ENCODE results near the gene TPRX2.
A peak's percentile ranks its signal among the peaks of the same experiment; 100 is the strongest.
"Not testable (repeated sequence)": the region's sequence is repeated elsewhere in the genome, so short reads cannot be mapped to it uniquely, and the experiment has no call there.

The TPRX2 gene, protein sequence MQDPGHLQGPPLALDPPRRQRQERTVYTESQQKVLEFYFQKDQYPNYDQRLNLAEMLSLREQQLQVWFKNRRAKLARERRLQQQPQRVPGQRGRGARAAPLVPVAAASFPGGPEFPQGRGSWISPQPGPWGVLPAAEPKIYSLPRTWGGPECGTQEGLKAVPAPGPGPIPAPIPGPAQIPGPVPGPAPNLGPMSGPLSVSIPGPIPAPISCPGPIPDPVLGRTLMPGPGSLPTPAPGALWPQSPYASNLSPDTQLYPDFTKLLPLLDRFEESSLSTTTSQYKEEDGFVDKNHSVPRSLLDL

DNA sequence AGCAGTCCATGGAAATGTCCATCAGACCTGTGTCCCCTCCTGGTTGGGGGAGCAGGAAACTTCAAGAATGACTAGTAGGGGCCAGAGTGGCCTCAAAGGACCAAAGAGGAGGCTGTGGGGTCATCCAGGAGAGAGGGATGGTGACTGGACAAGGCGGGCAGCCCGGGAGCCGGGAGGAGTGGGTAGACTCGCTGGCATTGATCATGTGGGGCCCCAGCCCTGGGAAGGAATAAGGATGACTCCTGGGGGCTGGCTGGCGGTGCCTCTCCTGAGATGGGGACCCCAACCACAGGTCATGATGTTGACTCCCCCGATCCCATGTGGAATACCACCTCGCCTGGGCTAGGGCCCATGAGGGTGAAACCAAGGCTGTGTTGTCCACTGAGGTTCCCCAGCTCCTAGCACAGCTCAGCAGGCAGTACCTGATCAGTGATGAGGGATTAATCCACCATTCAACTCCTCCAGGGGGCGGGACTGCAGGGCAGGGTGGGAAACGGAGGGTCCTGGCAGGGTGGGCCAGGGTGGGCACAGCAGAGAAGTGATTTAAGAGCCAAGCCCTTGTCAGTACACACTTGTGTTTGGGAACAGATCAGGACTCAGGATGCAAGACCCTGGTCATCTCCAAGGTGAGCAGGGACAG lies at the start of gene TPRX2:
Gene TPRX2 (plus strand): TSS at position 590 of the 640 bp plus-strand sequence. CDS start 12 bp downstream, at position 602.
- DNase-seq (ENCODE audit: low spot score) = not testable (repeated sequence)

DNA sequence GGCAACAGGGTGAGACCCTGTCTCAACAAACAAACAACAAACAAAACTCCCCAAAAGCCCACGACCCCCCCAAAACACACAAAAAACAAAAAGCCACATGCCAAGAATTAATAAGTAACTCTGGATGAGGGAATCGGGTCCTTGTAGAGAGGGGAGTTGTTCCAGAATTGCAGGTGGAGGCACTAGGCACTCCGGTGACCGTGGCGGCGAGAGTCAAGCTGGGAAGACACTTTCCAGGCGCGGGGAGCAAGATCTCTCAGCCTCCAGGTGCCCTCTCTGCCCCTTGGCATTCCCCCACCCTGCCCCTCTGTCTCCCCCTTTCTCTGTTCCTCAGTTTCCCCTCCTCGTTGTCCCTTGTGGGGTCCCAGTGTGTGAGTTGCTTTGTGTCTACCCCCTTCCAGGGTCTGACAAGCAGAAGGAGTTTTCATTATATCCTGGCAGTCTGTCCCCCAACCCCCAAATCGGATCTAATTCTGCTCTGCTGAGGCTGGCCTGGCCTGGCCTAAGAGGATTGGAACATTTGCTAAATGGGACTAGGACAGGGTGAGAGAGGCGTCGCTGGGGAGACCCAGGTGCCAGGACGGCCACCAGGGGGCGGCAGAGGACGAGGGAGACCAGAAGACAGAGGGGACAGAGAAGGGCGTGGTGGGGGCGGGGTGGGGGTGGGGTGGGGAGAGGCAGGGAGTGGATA lies 45.6 kb upstream of the TPRX2 start:
- DNase-seq (ENCODE audit: low spot score) = peak; percentile 70

DNA sequence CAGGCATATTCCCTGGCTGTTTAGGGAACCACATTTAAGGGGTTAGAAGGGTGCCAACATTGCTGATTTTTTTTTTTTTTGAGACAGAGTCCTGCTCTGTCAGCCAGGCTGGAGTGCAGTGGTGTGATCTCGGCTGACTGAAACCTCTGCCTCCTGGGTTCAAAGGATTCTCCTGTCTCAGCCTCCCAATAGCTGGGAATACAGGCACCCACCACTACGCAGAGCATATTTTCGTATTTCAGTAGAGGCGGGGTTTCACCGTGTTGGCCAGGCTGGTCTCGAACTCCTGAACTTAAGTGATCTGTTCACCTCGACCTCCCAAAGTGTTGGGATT lies 45.1 kb upstream of the TPRX2 start:
- no peak for DNase-seq (ENCODE audit: low spot score)

DNA sequence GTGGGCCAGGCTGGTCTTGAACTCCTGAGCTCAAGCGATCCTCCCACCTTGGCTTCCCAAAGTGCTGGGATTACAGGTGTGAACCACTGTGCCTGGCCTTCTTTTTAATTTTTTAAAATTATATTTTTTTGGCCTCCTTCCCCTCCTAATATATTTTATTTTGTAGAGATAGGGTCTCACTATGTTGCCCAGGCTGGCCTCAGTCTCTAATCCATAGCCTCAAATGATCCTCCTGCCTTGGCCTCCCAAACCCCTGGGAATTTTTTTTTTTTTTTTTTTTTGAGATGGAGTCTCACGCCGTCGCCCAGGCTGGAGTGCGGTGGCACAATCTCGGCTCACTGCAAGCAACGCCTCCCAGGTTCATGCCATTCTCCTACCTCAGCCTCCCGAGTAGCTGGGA lies 42.8 kb upstream of the TPRX2 start:
- not testable (repeated sequence) for DNase-seq (ENCODE audit: low spot score)

DNA sequence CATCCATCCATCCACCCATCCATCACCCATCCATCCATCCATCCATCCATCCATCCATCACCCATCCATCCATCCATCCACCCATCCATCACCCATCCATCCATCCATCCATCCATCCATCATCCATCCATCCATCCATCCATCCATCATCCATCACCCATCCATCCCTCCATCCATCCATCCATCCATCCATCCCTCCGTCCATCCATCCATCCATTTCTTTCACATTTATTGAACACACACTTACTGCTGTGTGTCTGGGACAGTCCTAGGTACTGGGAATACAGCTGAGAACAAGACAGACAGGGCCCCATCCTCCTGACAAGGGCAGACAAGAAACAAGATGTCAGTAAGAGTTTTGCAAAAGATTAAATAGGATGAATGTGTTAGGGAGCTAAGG lies 40.8 kb upstream of the TPRX2 start:
- DNase-seq (ENCODE audit: low spot score) = not testable (repeated sequence)

DNA sequence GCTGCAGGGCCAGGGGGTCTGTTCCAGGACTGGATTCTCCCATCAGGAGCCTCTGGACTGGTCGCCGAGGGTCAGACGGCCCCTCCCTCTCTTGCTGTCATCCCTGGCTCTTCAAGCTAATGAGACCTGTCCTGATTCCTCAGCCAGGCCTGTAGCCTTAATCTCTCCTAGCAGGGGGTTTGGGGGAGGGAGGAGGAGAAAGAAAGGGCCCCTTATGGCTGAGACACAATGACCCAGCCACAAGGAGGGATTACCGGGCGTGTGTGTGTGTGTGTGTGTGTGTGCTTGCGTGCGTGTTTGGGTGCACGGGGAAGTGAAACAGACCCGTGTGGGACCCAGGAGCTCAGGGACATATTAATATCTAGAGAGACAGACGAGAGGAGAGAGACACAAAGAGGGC lies 39.2 kb upstream of the TPRX2 start:
- DNase-seq (ENCODE audit: low spot score) = no peak

DNA sequence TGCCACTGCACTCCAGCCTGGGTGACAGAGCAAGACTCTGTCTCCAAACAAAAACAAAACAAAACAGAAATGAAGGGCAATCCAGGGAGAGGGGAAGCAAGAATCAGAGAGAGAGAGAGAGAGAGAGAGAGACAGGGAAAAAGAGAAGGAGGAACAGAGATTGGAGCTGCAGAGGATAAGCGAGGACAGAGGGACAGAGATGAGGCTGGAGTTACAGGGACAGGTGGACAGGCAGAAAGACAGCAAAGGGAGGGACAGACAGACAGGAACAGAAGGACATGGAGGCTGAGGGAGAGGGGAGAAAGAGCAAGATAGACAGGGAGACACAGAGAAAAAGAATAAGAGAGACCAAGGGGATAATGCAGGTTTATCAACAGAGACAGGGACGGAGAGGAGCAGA lies 38.6 kb upstream of the TPRX2 start:
- no peak for DNase-seq (ENCODE audit: low spot score)

DNA sequence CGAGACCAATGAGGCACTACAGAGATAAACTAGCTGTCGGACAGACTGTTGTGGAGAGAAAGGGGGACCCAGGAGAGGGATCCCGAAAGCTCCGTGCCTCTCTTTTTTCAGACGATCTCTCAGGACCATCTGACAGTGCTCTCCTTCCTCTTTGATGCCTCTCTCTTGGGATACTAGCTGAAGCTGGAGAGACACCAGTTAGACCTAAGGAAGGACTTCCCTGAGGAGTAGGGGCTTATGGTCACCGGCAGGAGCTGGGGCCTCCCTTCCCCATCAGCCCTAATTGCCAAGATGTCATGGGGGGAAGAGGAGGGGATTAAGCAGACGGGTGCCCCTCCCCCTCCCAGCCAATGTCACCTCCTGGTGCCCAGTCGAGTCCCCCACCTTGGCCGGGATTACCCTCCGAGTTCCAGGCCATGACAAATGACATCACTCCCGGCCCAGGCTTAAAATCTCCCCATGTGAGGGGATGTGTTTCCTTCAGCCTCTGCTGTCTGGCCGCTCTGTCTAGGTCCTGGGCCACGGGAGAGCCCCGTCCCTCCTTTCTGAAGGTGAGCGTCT lies 37.5 kb upstream of the TPRX2 start, which contains the start of gene CRX:
Gene CRX (plus strand): TSS at position 478 of the 561 bp plus-strand sequence. CDS start 12,507 bp downstream, outside the sequence.
- DNase-seq (ENCODE audit: low spot score) = no peak

DNA sequence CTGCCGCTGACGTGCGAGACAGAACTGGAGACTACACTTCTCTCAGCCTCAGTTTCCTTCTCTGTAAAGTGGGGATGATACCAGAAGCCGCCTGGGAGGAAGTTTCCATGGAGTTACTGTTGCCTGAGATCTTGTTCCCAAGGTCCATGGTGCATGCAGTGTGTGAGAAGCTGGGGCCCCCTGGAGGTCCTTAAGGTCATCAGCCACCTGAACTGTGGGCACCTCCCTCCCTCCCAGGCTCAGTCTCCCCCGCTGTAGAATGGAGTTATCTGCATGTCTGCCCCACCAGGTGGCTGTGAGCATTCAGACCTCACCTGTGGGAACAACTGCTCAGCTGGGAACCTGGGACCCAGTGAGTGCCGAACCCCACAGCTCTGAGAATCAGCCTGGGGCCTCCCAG lies 34.6 kb upstream of the TPRX2 start:
- DNase-seq (ENCODE audit: low spot score) = no peak

DNA sequence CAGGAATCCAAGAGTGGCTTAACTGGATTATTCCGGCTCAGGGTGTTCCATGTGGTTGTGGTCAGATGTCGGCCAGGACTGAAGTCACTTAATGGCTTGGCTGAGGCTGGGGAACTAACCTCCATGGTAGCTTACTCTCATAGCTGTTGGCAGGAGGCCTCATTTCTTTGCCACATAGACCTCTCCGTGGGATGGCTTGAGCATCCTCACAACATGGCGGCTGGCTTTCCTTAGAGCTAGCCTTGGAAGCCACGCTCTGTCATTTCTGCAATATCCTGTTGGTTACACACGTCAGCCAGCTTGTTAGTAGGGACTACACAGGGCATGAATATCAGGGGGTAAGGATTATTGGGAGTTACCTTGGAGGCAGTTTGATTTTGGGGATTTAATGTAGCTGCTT lies 32.2 kb upstream of the TPRX2 start:
- DNase-seq (ENCODE audit: low spot score) = no peak

DNA sequence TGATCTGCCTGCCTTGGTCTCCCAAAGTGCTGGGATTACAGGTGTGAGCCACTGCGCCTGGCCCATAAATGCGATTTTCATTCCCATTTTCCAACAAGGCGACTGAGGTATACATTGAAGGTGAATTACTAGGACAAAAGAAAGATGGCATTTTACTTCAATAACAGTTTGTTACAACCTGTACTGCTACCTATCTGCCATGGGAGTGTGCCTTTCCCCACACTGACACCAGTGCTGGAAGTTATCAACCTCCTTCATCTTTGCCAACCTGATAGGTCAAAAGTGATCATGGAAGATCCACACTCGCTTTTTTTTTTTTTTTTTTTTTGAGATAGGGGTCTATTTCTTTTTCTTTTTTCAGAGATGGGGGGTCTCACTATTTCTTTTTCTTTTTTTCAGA lies 26.3 kb upstream of the TPRX2 start:
- DNase-seq (ENCODE audit: low spot score) = no peak

DNA sequence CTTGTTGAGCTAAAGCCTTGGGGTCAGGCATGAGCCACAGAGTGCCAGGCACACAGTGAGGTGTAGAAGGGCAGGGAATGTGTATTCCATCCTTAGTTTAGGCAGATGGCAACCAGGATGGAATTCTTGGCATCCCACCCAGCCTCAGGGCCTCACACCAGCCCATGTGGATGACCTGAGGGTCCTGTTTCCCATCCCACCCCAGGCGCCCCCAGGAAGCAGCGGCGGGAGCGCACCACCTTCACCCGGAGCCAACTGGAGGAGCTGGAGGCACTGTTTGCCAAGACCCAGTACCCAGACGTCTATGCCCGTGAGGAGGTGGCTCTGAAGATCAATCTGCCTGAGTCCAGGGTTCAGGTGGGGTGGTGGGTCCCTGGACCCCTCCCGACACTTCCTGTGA lies 23.0 kb upstream of the TPRX2 start:
- no peak for DNase-seq (ENCODE audit: low spot score)

DNA sequence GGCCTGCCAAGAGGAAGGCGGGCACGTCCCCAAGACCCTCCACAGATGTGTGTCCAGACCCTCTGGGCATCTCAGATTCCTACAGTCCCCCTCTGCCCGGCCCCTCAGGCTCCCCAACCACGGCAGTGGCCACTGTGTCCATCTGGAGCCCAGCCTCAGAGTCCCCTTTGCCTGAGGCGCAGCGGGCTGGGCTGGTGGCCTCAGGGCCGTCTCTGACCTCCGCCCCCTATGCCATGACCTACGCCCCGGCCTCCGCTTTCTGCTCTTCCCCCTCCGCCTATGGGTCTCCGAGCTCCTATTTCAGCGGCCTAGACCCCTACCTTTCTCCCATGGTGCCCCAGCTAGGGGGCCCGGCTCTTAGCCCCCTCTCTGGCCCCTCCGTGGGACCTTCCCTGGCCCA lies 19.6 kb upstream of the TPRX2 start:
- DNase-seq (ENCODE audit: low spot score) = no peak

DNA sequence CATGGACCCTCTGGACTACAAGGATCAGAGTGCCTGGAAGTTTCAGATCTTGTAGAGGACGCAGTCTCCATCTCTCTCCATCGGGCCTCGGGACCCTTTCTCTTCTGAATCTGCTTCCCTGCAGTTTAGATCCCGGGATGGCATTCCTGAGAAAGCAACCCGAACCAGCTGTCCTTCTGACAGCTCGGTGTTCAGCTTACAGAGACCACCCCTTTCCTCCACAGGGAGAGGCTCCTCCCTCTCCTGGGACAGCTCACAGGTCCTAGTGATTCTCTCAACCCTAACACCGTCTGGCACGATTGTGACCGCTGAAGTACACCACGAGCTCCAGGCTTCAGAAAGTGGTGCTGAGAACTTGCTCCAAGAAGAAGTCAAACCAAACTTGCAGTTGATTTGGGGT lies 19.1 kb upstream of the TPRX2 start:
- no peak for DNase-seq (ENCODE audit: low spot score)

DNA sequence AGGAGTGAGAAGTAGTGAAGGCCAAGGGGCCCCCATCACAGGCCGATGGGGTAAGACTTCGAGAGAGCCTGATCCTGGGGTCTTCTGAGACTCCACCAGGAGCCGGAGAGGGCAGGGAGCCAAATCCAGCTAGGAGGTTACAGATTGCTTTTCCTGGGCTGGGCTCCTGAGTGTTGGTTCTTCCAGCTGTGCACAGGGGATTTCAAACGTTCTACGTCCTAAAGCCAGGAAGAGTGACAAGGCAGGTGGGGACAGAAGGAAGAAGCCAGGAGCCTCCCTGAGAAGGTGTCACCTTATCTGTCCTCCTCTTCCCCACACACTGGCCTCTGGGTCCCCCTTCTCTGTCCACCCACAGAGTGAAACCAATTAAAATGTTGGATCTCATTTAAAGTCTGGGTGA lies 16.1 kb upstream of the TPRX2 start:
- no peak for DNase-seq (ENCODE audit: low spot score)

DNA sequence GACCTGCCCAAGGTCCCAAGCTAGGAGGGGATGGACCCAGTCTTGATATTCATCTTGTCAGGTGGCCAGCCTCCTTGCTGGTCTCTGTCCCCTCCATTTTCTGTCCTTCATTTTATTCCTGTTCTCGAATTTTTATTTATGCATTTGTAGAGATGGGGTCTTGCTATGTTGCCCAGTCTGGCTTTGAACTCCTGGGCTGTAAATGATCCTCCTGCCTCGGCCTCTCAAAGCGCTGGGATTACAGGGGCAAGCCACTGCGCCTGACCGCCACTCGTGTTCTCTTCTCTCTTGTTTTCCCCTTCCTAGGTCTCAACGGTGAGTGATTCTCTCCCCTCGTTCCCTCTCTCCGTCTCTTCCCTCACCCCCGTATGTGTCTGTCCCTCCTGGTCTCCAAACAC lies 10.6 kb upstream of the TPRX2 start:
- no peak for DNase-seq (ENCODE audit: low spot score)

DNA sequence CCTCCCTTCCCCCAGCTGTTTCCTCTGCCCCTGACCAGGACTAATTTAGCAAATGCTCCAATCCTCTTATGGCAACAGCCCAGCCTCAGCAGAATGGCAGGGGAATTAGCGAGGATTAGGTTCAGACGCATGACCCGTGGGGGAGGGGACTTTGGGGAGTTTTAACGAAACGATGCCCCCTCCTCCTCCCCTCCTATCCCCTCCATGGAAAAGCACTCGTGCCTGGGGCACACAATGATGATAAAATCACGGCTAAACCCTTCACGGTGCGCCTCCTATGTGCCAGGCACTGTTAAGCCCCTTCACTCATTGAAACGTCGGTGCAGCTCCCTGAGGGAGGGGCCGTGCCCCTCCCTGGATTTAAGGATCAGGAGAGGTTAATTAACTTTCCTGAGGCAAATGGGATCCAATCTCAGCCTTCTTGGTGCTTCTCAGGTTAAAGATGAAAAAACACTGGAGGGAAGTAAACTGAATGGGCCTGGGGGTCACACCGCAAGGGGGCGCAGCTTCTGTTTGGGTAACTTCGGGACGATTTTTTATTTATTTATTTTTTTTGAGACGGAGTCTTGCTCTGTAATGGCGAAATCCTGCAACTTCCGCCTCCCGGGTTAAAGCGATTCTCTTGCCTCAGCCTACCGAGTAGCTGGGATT lies 10.1 kb upstream of the TPRX2 start:
- DNase-seq (ENCODE audit: low spot score) = peak; percentile 50

DNA sequence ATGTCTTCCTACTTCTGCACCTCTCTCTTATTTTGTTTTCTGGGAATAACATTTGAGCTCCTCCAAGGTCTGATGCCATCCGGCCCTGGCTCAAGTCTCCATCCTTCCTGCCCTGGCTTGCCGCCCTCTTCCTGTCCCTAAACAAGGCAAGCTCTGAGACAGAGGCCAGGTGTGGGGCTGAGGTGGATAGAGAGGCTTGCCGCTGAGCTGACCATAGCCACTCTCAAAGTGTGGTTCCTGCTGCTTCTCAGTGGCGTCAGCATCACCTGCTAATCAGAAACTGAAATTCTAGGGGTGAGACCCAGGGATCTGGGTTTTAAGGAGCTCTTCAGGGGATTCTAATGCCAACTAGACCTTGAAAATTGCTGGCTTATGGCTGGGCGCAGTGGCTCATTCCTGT lies 6.0 kb upstream of the TPRX2 start:
- DNase-seq (ENCODE audit: low spot score) = no peak

DNA sequence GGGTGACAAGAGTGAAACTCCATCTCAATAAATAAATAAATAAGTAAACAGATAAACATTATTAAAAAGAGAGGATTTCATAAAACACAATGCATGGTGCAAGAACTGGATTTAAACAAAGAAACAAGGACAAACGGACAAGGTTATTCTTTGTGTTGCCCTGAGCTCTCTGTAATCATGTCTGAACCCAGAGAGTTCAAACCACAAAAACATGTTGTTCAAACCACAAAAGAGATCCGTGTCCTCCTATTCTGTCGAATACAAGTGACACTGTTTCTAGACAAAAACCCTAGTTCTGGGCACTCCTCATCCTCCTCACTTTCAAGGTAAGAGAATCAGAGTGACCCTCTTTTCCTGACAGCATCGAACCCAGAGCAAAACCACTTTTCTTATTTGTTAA lies 4.6 kb upstream of the TPRX2 start:
- no peak for DNase-seq (ENCODE audit: low spot score)

DNA sequence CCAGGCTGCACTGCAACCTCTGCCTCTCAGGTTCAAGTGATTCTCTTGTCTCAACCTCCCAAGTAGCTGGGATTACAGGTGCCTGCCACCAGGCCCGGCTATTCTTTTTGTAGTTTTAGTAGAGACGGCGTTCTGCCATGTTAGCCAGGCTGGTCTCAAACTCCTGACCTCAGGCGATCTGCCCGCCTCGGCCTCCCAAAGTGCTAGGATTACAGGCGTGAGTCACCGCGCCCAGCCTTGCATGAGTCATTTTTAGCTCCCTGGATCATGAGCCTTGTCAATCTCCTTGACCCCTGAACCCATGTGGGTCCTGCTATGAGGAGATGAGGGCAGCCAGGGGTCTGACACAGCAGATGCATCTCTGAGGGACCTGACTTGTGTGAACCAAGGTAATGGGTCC lies 804 bp upstream of the TPRX2 start:
- DNase-seq (ENCODE audit: low spot score) = not testable (repeated sequence)

DNA sequence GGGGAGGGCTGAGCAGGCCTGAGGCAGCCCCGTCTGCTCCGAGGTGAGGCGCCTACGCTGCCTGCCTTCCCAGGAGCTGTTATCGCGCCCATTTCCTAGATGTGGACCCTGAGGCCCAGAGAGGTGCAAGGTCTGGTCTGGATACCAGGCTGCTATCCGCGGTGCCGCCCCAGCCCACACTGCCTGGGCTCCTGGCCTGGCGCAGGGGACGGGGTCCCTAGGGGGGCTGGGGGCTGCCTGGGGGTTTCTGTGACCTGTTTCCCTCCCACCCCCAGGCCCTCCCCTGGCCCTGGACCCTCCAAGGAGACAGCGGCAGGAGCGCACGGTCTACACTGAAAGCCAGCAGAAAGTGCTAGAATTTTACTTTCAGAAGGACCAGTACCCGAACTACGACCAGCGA lies 803 bp downstream of the TPRX2 start:
- not testable (repeated sequence) for DNase-seq (ENCODE audit: low spot score)

DNA sequence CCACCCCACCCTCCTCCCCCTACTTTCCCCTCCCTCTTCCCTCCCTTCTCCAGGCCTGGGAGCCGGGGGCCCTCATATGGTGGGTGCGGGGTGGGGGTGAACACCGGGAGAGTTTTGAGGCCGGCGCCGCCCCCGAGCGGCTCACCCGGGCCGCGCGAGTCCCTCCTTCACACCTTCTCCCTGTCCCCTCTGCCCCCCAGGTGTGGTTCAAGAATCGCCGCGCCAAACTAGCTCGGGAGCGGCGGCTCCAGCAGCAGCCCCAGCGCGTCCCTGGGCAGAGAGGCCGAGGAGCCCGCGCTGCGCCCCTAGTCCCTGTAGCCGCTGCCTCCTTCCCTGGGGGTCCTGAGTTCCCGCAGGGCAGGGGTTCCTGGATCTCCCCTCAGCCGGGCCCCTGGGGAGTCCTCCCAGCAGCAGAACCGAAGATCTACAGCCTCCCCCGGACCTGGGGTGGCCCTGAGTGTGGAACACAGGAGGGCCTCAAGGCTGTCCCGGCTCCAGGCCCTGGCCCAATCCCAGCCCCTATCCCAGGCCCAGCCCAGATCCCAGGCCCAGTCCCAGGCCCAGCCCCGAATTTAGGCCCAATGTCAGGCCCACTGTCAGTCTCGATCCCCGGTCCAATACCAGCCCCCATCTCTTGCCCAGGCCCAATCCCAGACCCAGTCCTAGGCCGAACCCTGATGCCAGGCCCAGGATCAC lies 1.7 kb downstream of the TPRX2 start:
- DNase-seq (ENCODE audit: low spot score) = no peak

All from cerebellar cortex (tissue), 1 donor.